Measurements from ENCODE around the gene RAB29. TPM values are rescaled to one million over a fixed set of nuclear protein-coding genes. Genes with fewer than 3 reads are reported as not detected.

The RAB29 gene
- total and polyA plus RNA-seq, 4 experiments from 2014 or later, result 59.7 to 102 (median 79.3) TPM

DNA sequence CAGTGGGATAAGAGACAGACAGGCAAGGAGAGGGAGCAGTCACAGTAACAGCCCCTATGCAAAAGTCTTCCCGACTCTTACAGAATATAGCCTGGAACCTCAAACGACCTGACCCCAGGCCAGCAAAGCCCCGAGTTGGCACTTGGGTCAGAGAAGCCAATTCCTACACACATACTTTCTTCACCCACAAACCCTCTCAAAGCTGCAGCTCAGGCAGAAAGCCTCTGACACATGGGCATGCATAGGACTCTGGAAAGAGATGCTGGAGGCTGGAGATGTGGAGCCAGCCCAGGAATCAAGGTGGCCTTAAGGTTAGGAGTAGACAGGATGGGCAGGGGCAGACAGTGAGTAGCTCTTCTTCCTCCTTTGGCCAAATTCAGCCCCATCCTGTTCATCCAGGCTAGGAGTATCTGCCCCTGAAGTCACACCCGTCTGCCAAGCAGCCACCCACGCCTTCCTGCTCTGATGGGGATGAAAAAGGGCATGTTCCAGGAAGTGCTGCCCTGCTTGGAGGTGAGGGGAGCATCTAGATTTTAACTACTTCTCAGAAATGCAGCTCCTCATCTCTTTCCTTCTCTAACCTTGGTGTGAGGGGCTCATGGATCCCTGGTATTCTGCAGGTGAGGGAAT is 29.9 kb upstream of the RAB29 start:
- Mint-ChIP-seq H3K27me3 (no peaks in the 10 kb centered on the region), H3K9me3 (no peaks in the 10 kb centered on the region), H3K4me3 (peak overlapping the region in 7 of 8 donors; percentile 56 to 81 (median 76)), H3K27ac (peak overlapping the region; percentile 28 to 88 (median 85)), H3K36me3 (peaks cover 6 to 22% of the 10 kb centered on the region in 2 donors), H3K4me1 (peaks cover 45 to 81% (median 61%) of the 10 kb centered on the region in 4 donors)
- POLR2A ChIA-PET (ENCODE audit: partially characterized antibody), result interaction anchor here (1.2 to 1.8 kb wide), 4 partner anchors 8 to 56 kb away, joined by 3 to 10 read pairs (median 4); partner anchors contain the start of genes NUCKS1, RAB29 and SLC41A1
- peak overlapping the region; percentile 27 for H3K27ac ChIP-seq (ENCODE audit: low read depth, low read length)
- no peaks in the 10 kb centered on the region for H3K27me3 ChIP-seq (ENCODE audit: insufficient read depth, low read length)
- CTCF ChIA-PET (ENCODE audit: partially characterized antibody), result interaction anchor here (0.6 to 2.8 kb wide), 6 partner anchors 13 to 172 kb away, joined by 3 to 17 read pairs (median 4); no protein-coding TSS in a partner anchor
- no peak overlapping the region for H3K4me3 ChIP-seq (ENCODE audit: low read length in 2 of 2)
- H3K36me3 ChIP-seq (ENCODE audit: insufficient read depth, low read length), result no peaks in the 10 kb centered on the region
- peaks cover 55% of the 10 kb centered on the region for H3K4me1 ChIP-seq (ENCODE audit: insufficient read depth, low read length)
- intact Hi-C loops (cut with micrococcal nuclease), result no loop called here
- peak in 1 of 5 donors; percentile 15 for DNase-seq
- H3K9me3 ChIP-seq (ENCODE audit: control insufficient read depth in 1 of 2, low read length in 2 of 2), result no peaks in the 10 kb centered on the region

GRCh38 chr1:205804605-205805004 is 29.3 kb upstream of the RAB29 start:
- H3K27ac Mint-ChIP-seq, result peak overlapping the region in 4 of 7 donors; percentile 28 to 83 (median 66)
- H3K9me3 Mint-ChIP-seq, result no peaks in the 10 kb centered on the region
- no peaks in the 10 kb centered on the region for H3K27me3 Mint-ChIP-seq
- H3K4me1 ChIP-seq (ENCODE audit: insufficient read depth, low read length), result peaks cover 50% of the 10 kb centered on the region
- no peak overlapping the region for H3K27ac ChIP-seq (ENCODE audit: low read depth, low read length)
- H3K36me3 Mint-ChIP-seq, result peaks cover 8 to 20% of the 10 kb centered on the region in 2 donors
- no peak for DNase-seq
- H3K4me1 Mint-ChIP-seq, result peaks cover 43 to 75% (median 57%) of the 10 kb centered on the region in 4 donors
- ChIA-PET CTCF (ENCODE audit: partially characterized antibody) (interaction anchor here (0.6 to 2.8 kb wide), 5 partner anchors 12 to 172 kb away, joined by 3 to 17 read pairs (median 4); no protein-coding TSS in a partner anchor), POLR2A (ENCODE audit: partially characterized antibody) (interaction anchor here (1.2 to 1.8 kb wide), 3 partner anchors 8 to 30 kb away, joined by 3 to 10 read pairs (median 3); partner anchors contain the start of genes RAB29 and SLC41A1)
- peak overlapping the region in 3 of 8 donors; percentile 58 to 81 (median 80) for H3K4me3 Mint-ChIP-seq
- intact Hi-C loops (cut with micrococcal nuclease), result no loop called here
- no peak overlapping the region for H3K4me3 ChIP-seq (ENCODE audit: low read length in 2 of 2)
- H3K9me3 ChIP-seq (ENCODE audit: control insufficient read depth in 1 of 2, low read length in 2 of 2), result no peaks in the 10 kb centered on the region
- H3K27me3 ChIP-seq (ENCODE audit: insufficient read depth, low read length), result no peaks in the 10 kb centered on the region
- peaks cover 1% of the 10 kb centered on the region for H3K36me3 ChIP-seq (ENCODE audit: insufficient read depth, low read length)

DNA sequence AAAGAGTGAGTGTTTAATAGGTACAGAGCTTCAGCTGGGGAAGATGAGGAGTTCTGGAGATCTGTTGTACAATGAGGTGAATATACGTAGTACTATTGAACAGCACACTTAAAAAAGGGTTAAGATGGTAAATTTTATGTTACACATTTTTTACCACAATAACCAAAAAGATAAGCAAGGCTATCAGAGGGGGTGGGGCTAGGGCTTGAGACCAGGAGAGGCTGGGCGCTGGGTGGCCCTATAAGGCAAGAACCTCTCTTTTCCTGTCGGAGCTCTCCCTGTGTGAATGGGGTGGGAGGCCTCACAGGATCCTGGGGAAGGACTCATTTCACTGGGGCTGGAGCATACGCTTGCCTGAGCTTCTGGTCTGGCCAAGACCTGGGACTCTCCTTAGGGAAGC is 28.7 kb upstream of the RAB29 start:
- Mint-ChIP-seq H3K27me3 (no peaks in the 10 kb centered on the region), H3K4me1 (peaks cover 38 to 69% (median 51%) of the 10 kb centered on the region in 4 donors), H3K27ac (peak overlapping the region in 1 of 7 donors; percentile 10), H3K4me3 (peak overlapping the region in 1 of 8 donors; percentile 12), H3K9me3 (no peaks in the 10 kb centered on the region), H3K36me3 (peaks cover 14 to 21% of the 10 kb centered on the region in 2 donors)
- H3K4me3 ChIP-seq (ENCODE audit: low read length in 2 of 2), result no peak overlapping the region
- ChIA-PET POLR2A (ENCODE audit: partially characterized antibody) (interaction anchor here (1.2 kb wide), 1 partner anchor 9 kb away, joined by 3 read pairs; the partner anchor contains the start of gene SLC41A1), CTCF (ENCODE audit: partially characterized antibody) (interaction anchor here (0.9 to 2.8 kb wide), 3 partner anchors 12 to 173 kb away, joined by 3 to 17 read pairs (median 7); no protein-coding TSS in a partner anchor)
- no peaks in the 10 kb centered on the region for H3K27me3 ChIP-seq (ENCODE audit: insufficient read depth, low read length)
- no peaks in the 10 kb centered on the region for H3K9me3 ChIP-seq (ENCODE audit: control insufficient read depth in 1 of 2, low read length in 2 of 2)
- peaks cover 43% of the 10 kb centered on the region for H3K4me1 ChIP-seq (ENCODE audit: insufficient read depth, low read length)
- H3K27ac ChIP-seq (ENCODE audit: low read depth, low read length), result no peak overlapping the region
- intact Hi-C loops (cut with micrococcal nuclease), result no loop called here
- no peak for DNase-seq
- peaks cover 8% of the 10 kb centered on the region for H3K36me3 ChIP-seq (ENCODE audit: insufficient read depth, low read length)

- Mint-ChIP-seq H3K4me1 (peaks cover 26 to 49% (median 36%) of the 10 kb centered on the region in 4 donors), H3K36me3 (peaks cover 26 to 38% of the 10 kb centered on the region in 2 donors), H3K27ac (no peak overlapping the region), H3K27me3 (no peaks in the 10 kb centered on the region), H3K4me3 (no peak overlapping the region), H3K9me3 (no peaks in the 10 kb centered on the region)
- CTCF ChIA-PET (ENCODE audit: partially characterized antibody), result no interaction called here
- Histone ChIP-seq H3K27me3 (ENCODE audit: insufficient read depth, low read length) (no peaks in the 10 kb centered on the region), H3K36me3 (ENCODE audit: insufficient read depth, low read length) (peaks cover 25% of the 10 kb centered on the region), H3K4me3 (ENCODE audit: low read length in 2 of 2) (no peak overlapping the region), H3K9me3 (ENCODE audit: control insufficient read depth in 1 of 2, low read length in 2 of 2) (no peaks in the 10 kb centered on the region), H3K27ac (ENCODE audit: low read depth, low read length) (no peak overlapping the region), H3K4me1 (ENCODE audit: insufficient read depth, low read length) (peaks cover 30% of the 10 kb centered on the region)
- no peak for DNase-seq
- intact Hi-C loops (cut with micrococcal nuclease), result no loop called here
- POLR2A ChIA-PET (ENCODE audit: partially characterized antibody), result no interaction called here
Observed at GRCh38 chr1:205802060-205802459, 26.8 kb upstream of the RAB29 start.

GRCh38 chr1:205800981-205801703 is 25.9 kb upstream of the RAB29 start:
- H3K4me3 Mint-ChIP-seq, result no peak overlapping the region
- no peaks in the 10 kb centered on the region for H3K9me3 Mint-ChIP-seq
- no peaks in the 10 kb centered on the region for H3K27me3 Mint-ChIP-seq
- intact Hi-C loops (cut with micrococcal nuclease), result no loop called here
- peaks cover 32 to 47% of the 10 kb centered on the region in 2 donors for H3K36me3 Mint-ChIP-seq
- H3K4me1 ChIP-seq (ENCODE audit: insufficient read depth, low read length), result peaks cover 21% of the 10 kb centered on the region
- H3K4me1 Mint-ChIP-seq, result peaks cover 20 to 40% (median 27%) of the 10 kb centered on the region in 4 donors
- no peak overlapping the region for H3K27ac ChIP-seq (ENCODE audit: low read depth, low read length)
- H3K36me3 ChIP-seq (ENCODE audit: insufficient read depth, low read length), result peaks cover 34% of the 10 kb centered on the region
- H3K9me3 ChIP-seq (ENCODE audit: control insufficient read depth in 1 of 2, low read length in 2 of 2), result no peaks in the 10 kb centered on the region
- H3K4me3 ChIP-seq (ENCODE audit: low read length in 2 of 2), result no peak overlapping the region
- H3K27me3 ChIP-seq (ENCODE audit: insufficient read depth, low read length), result no peaks in the 10 kb centered on the region
- peak overlapping the region in 1 of 7 donors; percentile 79 for H3K27ac Mint-ChIP-seq
- ChIA-PET CTCF (ENCODE audit: partially characterized antibody) (interaction anchor here (1.4 kb wide), 1 partner anchor 9 kb away, joined by 4 read pairs; no protein-coding TSS in a partner anchor), POLR2A (ENCODE audit: partially characterized antibody) (no interaction called here)
- DNase-seq, result no peak

GRCh38 chr1:205800427-205800826 is 25.1 kb upstream of the RAB29 start:
- no peak overlapping the region for H3K4me3 ChIP-seq (ENCODE audit: low read length in 2 of 2)
- H3K27ac Mint-ChIP-seq, result peak overlapping the region in 1 of 7 donors; percentile 51
- no peaks in the 10 kb centered on the region for H3K27me3 Mint-ChIP-seq
- intact Hi-C loops (cut with micrococcal nuclease), result no loop called here
- peaks cover 39% of the 10 kb centered on the region for H3K36me3 ChIP-seq (ENCODE audit: insufficient read depth, low read length)
- no peak overlapping the region for H3K4me3 Mint-ChIP-seq
- H3K9me3 ChIP-seq (ENCODE audit: control insufficient read depth in 1 of 2, low read length in 2 of 2), result no peaks in the 10 kb centered on the region
- H3K4me1 Mint-ChIP-seq, result peaks cover 13 to 33% (median 20%) of the 10 kb centered on the region in 4 donors
- no peaks in the 10 kb centered on the region for H3K9me3 Mint-ChIP-seq
- no peaks in the 10 kb centered on the region for H3K27me3 ChIP-seq (ENCODE audit: insufficient read depth, low read length)
- peaks cover 36 to 53% of the 10 kb centered on the region in 2 donors for H3K36me3 Mint-ChIP-seq
- POLR2A ChIA-PET (ENCODE audit: partially characterized antibody), result no interaction called here
- no peak overlapping the region for H3K27ac ChIP-seq (ENCODE audit: low read depth, low read length)
- H3K4me1 ChIP-seq (ENCODE audit: insufficient read depth, low read length), result peaks cover 14% of the 10 kb centered on the region
- CTCF ChIA-PET (ENCODE audit: partially characterized antibody), result interaction anchor here (1.4 kb wide), 1 partner anchor 9 kb away, joined by 4 read pairs; no protein-coding TSS in a partner anchor
- DNase-seq, result no peak

DNA sequence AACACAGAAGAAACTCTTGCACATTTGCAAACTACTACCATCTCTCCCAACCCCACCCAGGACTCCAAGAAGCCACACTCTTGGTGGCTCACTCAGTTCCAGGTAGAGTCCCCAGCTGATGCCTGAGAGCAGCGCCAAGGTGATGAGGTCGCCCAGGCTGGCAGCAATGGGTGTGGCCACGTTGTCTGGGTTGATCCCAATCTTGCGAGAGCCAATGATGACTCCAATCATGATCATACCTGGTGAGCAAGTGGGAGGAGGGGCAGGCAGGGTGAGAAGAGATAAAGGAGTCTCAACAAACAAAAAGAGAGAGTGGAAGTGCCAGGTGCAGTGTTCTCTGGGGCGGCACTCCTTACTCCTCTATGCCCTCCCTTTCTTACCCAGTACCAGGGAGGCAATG is 23.3 kb upstream of the RAB29 start:
- Histone ChIP-seq H3K36me3 (ENCODE audit: insufficient read depth, low read length) (peaks cover 51% of the 10 kb centered on the region), H3K27ac (ENCODE audit: low read depth, low read length) (no peak overlapping the region), H3K27me3 (ENCODE audit: insufficient read depth, low read length) (no peaks in the 10 kb centered on the region), H3K4me3 (ENCODE audit: low read length in 2 of 2) (no peak overlapping the region), H3K9me3 (ENCODE audit: control insufficient read depth in 1 of 2, low read length in 2 of 2) (no peaks in the 10 kb centered on the region), H3K4me1 (ENCODE audit: insufficient read depth, low read length) (no peaks in the 10 kb centered on the region)
- POLR2A ChIA-PET (ENCODE audit: partially characterized antibody), result no interaction called here
- DNase-seq, result no peak
- intact Hi-C loops (cut with micrococcal nuclease), result no loop called here
- CTCF ChIA-PET (ENCODE audit: partially characterized antibody), result interaction anchor here (13.5 kb wide), 1 partner anchor 181 kb away, joined by 268 read pairs; no protein-coding TSS in a partner anchor
- H3K9me3 Mint-ChIP-seq, result no peaks in the 10 kb centered on the region
- peak overlapping the region in 2 of 7 donors; percentile 30 to 66 for H3K27ac Mint-ChIP-seq
- no peak overlapping the region for H3K4me3 Mint-ChIP-seq
- no peaks in the 10 kb centered on the region for H3K27me3 Mint-ChIP-seq
- peaks cover 3 to 15% (median 6%) of the 10 kb centered on the region in 4 donors for H3K4me1 Mint-ChIP-seq
- H3K36me3 Mint-ChIP-seq, result peaks cover 47 to 66% of the 10 kb centered on the region in 2 donors
